NT2/D1 (cell line): ENCODE measurements around the gene TMEM41B.
"Not testable (repeated sequence)": the region's sequence is repeated elsewhere in the genome, so short reads cannot be mapped to it uniquely, and the experiment has no call there.

Experiments
- DNase-seq: peaks from one replicate; pipeline ENCODE4 v3.0.0-alpha.2; 2011; ENCODE audit warnings: low read depth, low spot score
- H3K27me3 ChIP-seq: 2 replicates; pipeline ENCODE4 v1.6.0; 2011; ENCODE audit warnings: mild to moderate bottlenecking; ENCODE audit not compliant: insufficient read length, insufficient read depth
- H3K36me3 ChIP-seq: 2 replicates; pipeline ENCODE4 v1.6.1; 2011; ENCODE audit warnings: mild to moderate bottlenecking, low read length, mixed read lengths; ENCODE audit not compliant: insufficient read depth, insufficient read length
- H3K4me1 ChIP-seq: 2 replicates; pipeline ENCODE4 v1.5.1; 2011; ENCODE audit not compliant: insufficient read depth, insufficient read length
- H3K4me3 ChIP-seq: 2 replicates; pipeline ENCODE4 v1.5.1; 2011; ENCODE audit warnings: low read depth; ENCODE audit not compliant: insufficient read length
- H3K9ac ChIP-seq: 2 replicates; pipeline ENCODE4 v1.6.0; 2011; ENCODE audit warnings: low read depth; ENCODE audit not compliant: insufficient read length
- H3K9me3 ChIP-seq: 2 replicates; pipeline ENCODE4 v1.5.1; 2011; ENCODE audit warnings: mild to moderate bottlenecking, low read length; ENCODE audit not compliant: insufficient read depth
- SUZ12 ChIP-seq: IDR thresholded peaks from 2 replicates; pipeline ENCODE4 v1.6.1; 2011; ENCODE audit not compliant: insufficient read length, insufficient read depth; ENCODE audit errors: extremely low read depth
- YY1 ChIP-seq: IDR thresholded peaks from 2 replicates; pipeline ENCODE4 v1.6.1; 2011; ENCODE audit not compliant: insufficient read length, insufficient read depth
- ZNF274 ChIP-seq: IDR thresholded peaks from 2 replicates; pipeline ENCODE4 v1.6.1; 2011; ENCODE audit warnings: mild to moderate bottlenecking, low read depth, low read length

The TMEM41B gene

GRCh38 chr11:9251311-9251710 lies 63.1 kb downstream of the TMEM41B start:
- no peaks in the 10 kb centered on the region for H3K9me3 ChIP-seq
- no peaks in the 10 kb centered on the region for H3K27me3 ChIP-seq
- peaks cover 3% of the 10 kb centered on the region for H3K36me3 ChIP-seq
- DNase-seq: no peak
- H3K4me1 ChIP-seq: no peaks in the 10 kb centered on the region
- H3K9ac ChIP-seq: no peak overlapping the region
- no peak overlapping the region for H3K4me3 ChIP-seq
- TF ChIP-seq ZNF274: no peak
- no peak for TF ChIP-seq YY1
- TF ChIP-seq SUZ12: no peak

- Histone ChIP-seq H3K36me3 (peaks cover 3% of the 10 kb centered on the region), H3K9ac (no peak overlapping the region), H3K4me1 (no peaks in the 10 kb centered on the region), H3K9me3 (no peaks in the 10 kb centered on the region), H3K27me3 (no peaks in the 10 kb centered on the region), H3K4me3 (no peak overlapping the region)
- TF ChIP-seq YY1: no peak
- TF ChIP-seq SUZ12: no peak
- TF ChIP-seq ZNF274: no peak
- DNase-seq: no peak
Measured at GRCh38 chr11:9250139-9250582, 64.2 kb downstream of the TMEM41B start.

GRCh38 chr11:9249252-9249651 lies 65.1 kb downstream of the TMEM41B start:
- no peaks in the 10 kb centered on the region for H3K4me1 ChIP-seq
- H3K36me3 ChIP-seq: no peaks in the 10 kb centered on the region
- TF ChIP-seq SUZ12: no peak
- TF ChIP-seq ZNF274: no peak
- TF ChIP-seq YY1: no peak
- no peak overlapping the region for H3K9ac ChIP-seq
- no peak overlapping the region for H3K4me3 ChIP-seq
- no peak for DNase-seq
- no peaks in the 10 kb centered on the region for H3K9me3 ChIP-seq
- no peaks in the 10 kb centered on the region for H3K27me3 ChIP-seq

- Histone ChIP-seq H3K27me3 (no peaks in the 10 kb centered on the region), H3K4me1 (no peaks in the 10 kb centered on the region), H3K36me3 (no peaks in the 10 kb centered on the region), H3K9me3 (no peaks in the 10 kb centered on the region), H3K4me3 (no peak overlapping the region), H3K9ac (no peak overlapping the region)
- no peak for DNase-seq
- TF ChIP-seq SUZ12 (no peak), ZNF274 (no peak), YY1 (no peak)
Measured at GRCh38 chr11:9247863-9248262, 66.5 kb downstream of the TMEM41B start.

GRCh38 chr11:9236242-9236641 lies 78.2 kb downstream of the TMEM41B start:
- not testable (repeated sequence) for H3K36me3 ChIP-seq, H3K27me3 ChIP-seq, H3K9ac ChIP-seq, DNase-seq, H3K9me3 ChIP-seq, H3K4me1 ChIP-seq, H3K4me3 ChIP-seq

GRCh38 chr11:9232482-9232881 lies 81.9 kb downstream of the TMEM41B start:
- Histone ChIP-seq H3K36me3 (no peaks in the 10 kb centered on the region), H3K9me3 (peaks cover 7% of the 10 kb centered on the region; the same call in 1 of the 2 replicates), H3K4me1 (peaks cover 9% of the 10 kb centered on the region), H3K4me3 (no peak overlapping the region), H3K9ac (no peak overlapping the region), H3K27me3 (no peaks in the 10 kb centered on the region)
- no peak for DNase-seq
- TF ChIP-seq ZNF274 (no peak), YY1 (no peak), SUZ12 (no peak)

GRCh38 chr11:9231848-9232177 lies 82.6 kb downstream of the TMEM41B start:
- H3K9ac ChIP-seq: no peak overlapping the region
- peak; percentile 40 for DNase-seq
- H3K4me1 ChIP-seq: peaks cover 9% of the 10 kb centered on the region
- peaks cover 7% of the 10 kb centered on the region; the same call in 1 of the 2 replicates for H3K9me3 ChIP-seq
- no peaks in the 10 kb centered on the region for H3K36me3 ChIP-seq
- no peaks in the 10 kb centered on the region for H3K27me3 ChIP-seq
- no peak for TF ChIP-seq ZNF274
- H3K4me3 ChIP-seq: no peak overlapping the region
